K562 (cell line): Measurements from ENCODE around the gene SLC12A3. TPM values are rescaled to one million over a fixed set of nuclear protein-coding genes. Genes with fewer than 3 reads are reported as not detected.

Experiments
- CHD2 ChIP-seq: IDR thresholded peaks from 2 replicates; pipeline ENCODE4 v1.6.1; 2011; ENCODE audit warnings: low read depth, low read length
- HDAC8 ChIP-seq: fragments of 450-650 bp; IDR thresholded peaks from 2 replicates; pipeline ENCODE4 v1.6.1; 2016; ENCODE audit warnings: mild to moderate bottlenecking, missing genetic modification characterization, moderate library complexity, missing compliant biosample characterization
- HDGF ChIP-seq: fragments of 450-650 bp; IDR thresholded peaks from 2 replicates; pipeline ENCODE4 v1.6.1; 2016
- IRF2 ChIP-seq: sonication (generic); formaldehyde crosslinking; IDR thresholded peaks from 2 replicates; pipeline ENCODE4 v1.8.1; 2022; ENCODE audit warnings: mild to moderate bottlenecking, missing genetic modification reagents
- KDM1A ChIP-seq, 2 experiments: fragments of 450-650 bp; IDR thresholded peaks; 2 replicates each; pipeline ENCODE4 v1.6.1; 2016; ENCODE audit warnings: mild to moderate bottlenecking in 2 of 2
- MTA1 ChIP-seq: fragments of 450-650 bp; IDR thresholded peaks from 2 replicates; pipeline ENCODE4 v1.6.1; 2017; ENCODE audit warnings: borderline replicate concordance
- MTA2 ChIP-seq: fragments of 450-650 bp; IDR thresholded peaks from 2 replicates; pipeline ENCODE4 v1.6.1; 2016; ENCODE audit warnings: low read depth
- MYNN ChIP-seq, 2 experiments: sonication (generic); formaldehyde crosslinking in 1 of 2; IDR thresholded peaks; 2 replicates each; pipeline versions ENCODE4 v1.5.0 to v1.6.1; 2016 to 2020; ENCODE audit warnings: antibody characterized with exemption in 1 of 2, missing genetic modification reagents in 1 of 2
- NONO ChIP-seq, 2 experiments: fragments of 200-400 bp in 1 of 2; fragments of 450-650 bp in 1 of 2; formaldehyde crosslinking in 1 of 2; IDR thresholded peaks; 2 replicates each; pipeline ENCODE4 v1.6.1; 2017; ENCODE audit warnings: low read depth in 2 of 2, mild to moderate bottlenecking in 2 of 2, moderate library complexity in 2 of 2, low read length in 1 of 2
- NR2C1 ChIP-seq, 2 experiments: fragments of 450-650 bp; IDR thresholded peaks; 2 replicates each; pipeline ENCODE4 v1.6.1; 2017; ENCODE audit warnings: mild to moderate bottlenecking in 2 of 2, antibody characterized with exemption in 1 of 2, inconsistent platforms in 1 of 2, missing compliant biosample characterization in 1 of 2, missing genetic modification characterization in 1 of 2
- OTX1 ChIP-seq: fragments of 450-650 bp; formaldehyde crosslinking; IDR thresholded peaks from 2 replicates; pipeline ENCODE4 v1.4.0; 2022; ENCODE audit warnings: mild to moderate bottlenecking
- PPARD ChIP-seq: fragments of 250-450 bp; sonication (Bioruptor Pico); IDR thresholded peaks from 2 replicates; pipeline ENCODE4 v1.8.0; 2022; ENCODE audit warnings: inconsistent platforms, mild to moderate bottlenecking, moderate library complexity
- TAL1 ChIP-seq: fragments of 450-650 bp; IDR thresholded peaks from 2 replicates; pipeline ENCODE4 v1.6.1; 2016; ENCODE audit warnings: mild to moderate bottlenecking
- ZNF696 ChIP-seq: fragments of 250-450 bp; sonication (Bioruptor Pico); conservative IDR thresholded peaks from 2 replicates; pipeline ENCODE4 v1.4.0; 2020; ENCODE audit warnings: mild to moderate bottlenecking, moderate library complexity
- polyA plus RNA-seq, 8 experiments: library from polyadenylated mRNA; depleted of rRNA in 4 of 8; stranded (reverse) in 5 of 8; unstranded in 3 of 8; fragments of >200 nt; fragmentation: Nextera tagmentation in 2 of 8; fragmentation: Illumina TruSeq in 1 of 8; extraction: Ambion mirVana in 2 of 8; extraction: Trizol in 1 of 8; gene quantifications; 2 replicates each; pipeline versions ENCODE4 v1.2.1 to v1.2.3, GENCODE V29; 2011 to 2014; ENCODE audit warnings: inconsistent platforms in 1 of 8, missing spikeins in 1 of 8
- total RNA-seq, 7 experiments: library from RNA; depleted of rRNA in 6 of 7; stranded (reverse); fragments of >200 nt in 6 of 7; fragmentation: Illumina TruSeq in 2 of 7; extraction: Trizol in 2 of 7; gene quantifications; 2 replicates each; pipeline versions ENCODE4 v1.2.1 to v1.2.3, GENCODE V29; 2011 to 2021; ENCODE audit warnings: low replicate concordance in 1 of 7
- TF ChIP-seq, protein P1 (sequence below): fragments of 200-800 bp; sonication (Bioruptor generic); IDR thresholded peaks from 2 replicates; pipeline ENCODE4 v1.6.1; 2016; ENCODE audit warnings: missing genetic modification characterization, missing compliant biosample characterization
- TF ChIP-seq, protein P2 (sequence below): sonication (generic); IDR thresholded peaks from 2 replicates; pipeline ENCODE4 v1.6.1; 2016
- TF ChIP-seq, protein P3 (sequence below): sonication (generic); formaldehyde crosslinking; IDR thresholded peaks from 2 replicates; pipeline ENCODE4 v1.8.1; 2023; ENCODE audit warnings: missing genetic modification reagents, mild to moderate bottlenecking, borderline replicate concordance

The SLC12A3 gene
- total and polyA plus RNA-seq, 9 of the 15 experiments (the other 6 are each of a cell fraction or from before 2014, with no cell fraction given) = not detected

DNA sequence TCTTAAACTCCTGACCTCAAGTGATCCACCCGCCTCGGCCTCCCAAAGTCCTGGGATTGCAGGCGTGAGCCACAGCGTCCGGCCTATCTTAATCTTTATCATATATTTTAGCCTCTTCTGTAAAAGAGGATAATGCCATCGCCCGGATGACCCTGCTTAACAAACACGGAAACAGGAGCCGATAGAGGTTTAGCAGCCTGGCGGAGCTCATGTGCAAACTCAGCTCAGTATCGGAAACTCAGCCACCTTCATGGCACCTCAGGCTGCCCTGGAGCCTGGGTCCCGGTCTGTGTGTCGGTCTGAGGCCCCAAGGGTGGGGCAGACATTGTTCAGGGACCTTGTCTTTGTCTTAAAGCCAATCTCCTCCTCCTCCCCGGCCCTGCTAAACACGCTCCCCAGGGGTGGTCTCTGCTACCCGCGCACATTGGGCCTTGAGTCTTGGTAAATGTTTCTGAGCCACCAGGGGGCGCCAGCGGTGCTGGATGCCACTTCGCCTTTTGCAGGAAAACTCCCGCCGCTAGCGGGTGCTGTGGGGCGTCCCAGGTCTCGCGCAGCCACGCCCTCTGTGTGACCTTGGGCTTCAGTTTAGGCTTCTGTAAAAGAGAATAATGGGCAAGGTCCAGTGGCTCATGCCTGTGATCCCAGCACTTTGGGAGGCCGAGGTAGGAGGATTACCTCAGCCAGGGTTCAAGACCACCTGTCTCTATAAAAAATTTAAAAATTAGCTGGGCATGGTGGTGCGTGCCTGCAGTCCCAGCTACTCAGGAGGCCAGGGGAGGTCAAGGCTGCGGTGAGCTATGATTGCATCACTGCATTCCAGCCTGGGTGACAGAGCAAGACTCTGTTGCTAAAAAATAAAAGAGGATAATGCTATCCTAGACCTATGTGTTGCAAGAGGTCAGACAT is 99.5 kb downstream of the SLC12A3 start (continued):
- TF ChIP-seq, protein P1, sequence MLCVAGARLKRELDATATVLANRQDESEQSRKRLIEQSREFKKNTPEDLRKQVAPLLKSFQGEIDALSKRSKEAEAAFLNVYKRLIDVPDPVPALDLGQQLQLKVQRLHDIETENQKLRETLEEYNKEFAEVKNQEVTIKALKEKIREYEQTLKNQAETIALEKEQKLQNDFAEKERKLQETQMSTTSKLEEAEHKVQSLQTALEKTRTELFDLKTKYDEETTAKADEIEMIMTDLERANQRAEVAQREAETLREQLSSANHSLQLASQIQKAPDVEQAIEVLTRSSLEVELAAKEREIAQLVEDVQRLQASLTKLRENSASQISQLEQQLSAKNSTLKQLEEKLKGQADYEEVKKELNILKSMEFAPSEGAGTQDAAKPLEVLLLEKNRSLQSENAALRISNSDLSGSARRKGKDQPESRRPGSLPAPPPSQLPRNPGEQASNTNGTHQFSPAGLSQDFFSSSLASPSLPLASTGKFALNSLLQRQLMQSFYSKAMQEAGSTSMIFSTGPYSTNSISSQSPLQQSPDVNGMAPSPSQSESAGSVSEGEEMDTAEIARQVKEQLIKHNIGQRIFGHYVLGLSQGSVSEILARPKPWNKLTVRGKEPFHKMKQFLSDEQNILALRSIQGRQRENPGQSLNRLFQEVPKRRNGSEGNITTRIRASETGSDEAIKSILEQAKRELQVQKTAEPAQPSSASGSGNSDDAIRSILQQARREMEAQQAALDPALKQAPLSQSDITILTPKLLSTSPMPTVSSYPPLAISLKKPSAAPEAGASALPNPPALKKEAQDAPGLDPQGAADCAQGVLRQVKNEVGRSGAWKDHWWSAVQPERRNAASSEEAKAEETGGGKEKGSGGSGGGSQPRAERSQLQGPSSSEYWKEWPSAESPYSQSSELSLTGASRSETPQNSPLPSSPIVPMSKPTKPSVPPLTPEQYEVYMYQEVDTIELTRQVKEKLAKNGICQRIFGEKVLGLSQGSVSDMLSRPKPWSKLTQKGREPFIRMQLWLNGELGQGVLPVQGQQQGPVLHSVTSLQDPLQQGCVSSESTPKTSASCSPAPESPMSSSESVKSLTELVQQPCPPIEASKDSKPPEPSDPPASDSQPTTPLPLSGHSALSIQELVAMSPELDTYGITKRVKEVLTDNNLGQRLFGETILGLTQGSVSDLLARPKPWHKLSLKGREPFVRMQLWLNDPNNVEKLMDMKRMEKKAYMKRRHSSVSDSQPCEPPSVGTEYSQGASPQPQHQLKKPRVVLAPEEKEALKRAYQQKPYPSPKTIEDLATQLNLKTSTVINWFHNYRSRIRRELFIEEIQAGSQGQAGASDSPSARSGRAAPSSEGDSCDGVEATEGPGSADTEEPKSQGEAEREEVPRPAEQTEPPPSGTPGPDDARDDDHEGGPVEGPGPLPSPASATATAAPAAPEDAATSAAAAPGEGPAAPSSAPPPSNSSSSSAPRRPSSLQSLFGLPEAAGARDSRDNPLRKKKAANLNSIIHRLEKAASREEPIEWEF = no peak
- no peak for TF ChIP-seq HDAC8
- no peak for TF ChIP-seq MTA1
- TF ChIP-seq, protein P2, sequence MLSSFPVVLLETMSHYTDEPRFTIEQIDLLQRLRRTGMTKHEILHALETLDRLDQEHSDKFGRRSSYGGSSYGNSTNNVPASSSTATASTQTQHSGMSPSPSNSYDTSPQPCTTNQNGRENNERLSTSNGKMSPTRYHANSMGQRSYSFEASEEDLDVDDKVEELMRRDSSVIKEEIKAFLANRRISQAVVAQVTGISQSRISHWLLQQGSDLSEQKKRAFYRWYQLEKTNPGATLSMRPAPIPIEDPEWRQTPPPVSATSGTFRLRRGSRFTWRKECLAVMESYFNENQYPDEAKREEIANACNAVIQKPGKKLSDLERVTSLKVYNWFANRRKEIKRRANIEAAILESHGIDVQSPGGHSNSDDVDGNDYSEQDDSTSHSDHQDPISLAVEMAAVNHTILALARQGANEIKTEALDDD = no peak
- TF ChIP-seq OTX1 = no peak
- TF ChIP-seq, protein P3, sequence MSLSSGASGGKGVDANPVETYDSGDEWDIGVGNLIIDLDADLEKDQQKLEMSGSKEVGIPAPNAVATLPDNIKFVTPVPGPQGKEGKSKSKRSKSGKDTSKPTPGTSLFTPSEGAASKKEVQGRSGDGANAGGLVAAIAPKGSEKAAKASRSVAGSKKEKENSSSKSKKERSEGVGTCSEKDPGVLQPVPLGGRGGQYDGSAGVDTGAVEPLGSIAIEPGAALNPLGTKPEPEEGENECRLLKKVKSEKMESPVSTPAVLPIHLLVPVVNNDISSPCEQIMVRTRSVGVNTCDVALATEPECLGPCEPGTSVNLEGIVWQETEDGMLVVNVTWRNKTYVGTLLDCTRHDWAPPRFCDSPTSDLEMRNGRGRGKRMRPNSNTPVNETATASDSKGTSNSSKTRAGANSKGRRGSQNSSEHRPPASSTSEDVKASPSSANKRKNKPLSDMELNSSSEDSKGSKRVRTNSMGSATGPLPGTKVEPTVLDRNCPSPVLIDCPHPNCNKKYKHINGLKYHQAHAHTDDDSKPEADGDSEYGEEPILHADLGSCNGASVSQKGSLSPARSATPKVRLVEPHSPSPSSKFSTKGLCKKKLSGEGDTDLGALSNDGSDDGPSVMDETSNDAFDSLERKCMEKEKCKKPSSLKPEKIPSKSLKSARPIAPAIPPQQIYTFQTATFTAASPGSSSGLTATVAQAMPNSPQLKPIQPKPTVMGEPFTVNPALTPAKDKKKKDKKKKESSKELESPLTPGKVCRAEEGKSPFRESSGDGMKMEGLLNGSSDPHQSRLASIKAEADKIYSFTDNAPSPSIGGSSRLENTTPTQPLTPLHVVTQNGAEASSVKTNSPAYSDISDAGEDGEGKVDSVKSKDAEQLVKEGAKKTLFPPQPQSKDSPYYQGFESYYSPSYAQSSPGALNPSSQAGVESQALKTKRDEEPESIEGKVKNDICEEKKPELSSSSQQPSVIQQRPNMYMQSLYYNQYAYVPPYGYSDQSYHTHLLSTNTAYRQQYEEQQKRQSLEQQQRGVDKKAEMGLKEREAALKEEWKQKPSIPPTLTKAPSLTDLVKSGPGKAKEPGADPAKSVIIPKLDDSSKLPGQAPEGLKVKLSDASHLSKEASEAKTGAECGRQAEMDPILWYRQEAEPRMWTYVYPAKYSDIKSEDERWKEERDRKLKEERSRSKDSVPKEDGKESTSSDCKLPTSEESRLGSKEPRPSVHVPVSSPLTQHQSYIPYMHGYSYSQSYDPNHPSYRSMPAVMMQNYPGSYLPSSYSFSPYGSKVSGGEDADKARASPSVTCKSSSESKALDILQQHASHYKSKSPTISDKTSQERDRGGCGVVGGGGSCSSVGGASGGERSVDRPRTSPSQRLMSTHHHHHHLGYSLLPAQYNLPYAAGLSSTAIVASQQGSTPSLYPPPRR (CRISPR knock-in tag) = no peak
- TF ChIP-seq CHD2 = peak; percentile 45; the same call in 1 of the 2 replicates
- TF ChIP-seq MYNN (IDR thresholded peaks at IDR 0.05) = no peak
- no peak for TF ChIP-seq MYNN (CRISPR knock-in tag; IDR thresholded peaks at IDR 0.05)
- TF ChIP-seq ZNF696 (CRISPR knock-in tag) = no peak
- TF ChIP-seq MTA2 = no peak
- peak; percentile 81 for TF ChIP-seq NR2C1 (IDR thresholded peaks at IDR 0.05)
- peak; percentile 84 for TF ChIP-seq NR2C1 (tag; IDR thresholded peaks at IDR 0.05)
- TF ChIP-seq KDM1A (IDR thresholded peaks at IDR 0.05) = peak; percentile 40 to 71; a peak in 3 of 4 replicates
- TF ChIP-seq TAL1 = no peak
- TF ChIP-seq PPARD (CRISPR knock-in tag) = no peak
- peak in 1 of 2 experiments; percentile 34; a peak in 1 of 4 replicates for TF ChIP-seq NONO (IDR thresholded peaks at IDR 0.05; ENCODE audit: low read depth in 2 of 2, low read length in 1 of 2)
- TF ChIP-seq IRF2 (CRISPR knock-in tag) = no peak
- TF ChIP-seq HDGF = no peak
